ENCODE data around the gene SPRYD4. TPM values are rescaled to one million over a fixed set of nuclear protein-coding genes. Genes with fewer than 3 reads are reported as not detected.

The SPRYD4 gene
- total RNA-seq, 1 donor from 2014 or later: 2.0 TPM

GRCh38 chr12:56518570-56518969 is 50.2 kb downstream of the SPRYD4 start:
- peaks cover 17% of the 10 kb centered on the region for H3K79me2 ChIP-seq (ENCODE audit: insufficient read depth, low read length)
- no peak for TF ChIP-seq CTCF (IDR thresholded peaks at IDR 0.05; ENCODE audit: insufficient read depth, low read depth, low read length)
- no peak for TF ChIP-seq EZH2 (IDR thresholded peaks at IDR 0.05; ENCODE audit: insufficient read depth, low read length)
- peak overlapping the region; percentile 17 for H3K4me2 ChIP-seq (ENCODE audit: low read length)
- no peak overlapping the region for H3K4me3 ChIP-seq (ENCODE audit: insufficient read depth, low read depth, low read length)
- no peaks in the 10 kb centered on the region for H3K27me3 ChIP-seq (ENCODE audit: insufficient read depth, low read length)
- H3K36me3 ChIP-seq (ENCODE audit: insufficient read depth, low read length): no peaks in the 10 kb centered on the region
- H3K4me1 Mint-ChIP-seq (ENCODE audit: low read depth, unreplicated experiment): peaks cover 14% of the 10 kb centered on the region
- no peak overlapping the region for H2AFZ ChIP-seq (ENCODE audit: low read depth, low read length)
- H3K9me3 ChIP-seq (ENCODE audit: insufficient read depth, low read depth, low read length): no peaks in the 10 kb centered on the region
- H3K9me3 Mint-ChIP-seq (ENCODE audit: unreplicated experiment): no peaks in the 10 kb centered on the region
- no peaks in the 10 kb centered on the region for H3K36me3 Mint-ChIP-seq (ENCODE audit: low read depth, unreplicated experiment)
- H3K27ac Mint-ChIP-seq (ENCODE audit: unreplicated experiment): peak overlapping the region; percentile 63
- FAIRE-seq: peak; percentile 5
- H3K4me3 Mint-ChIP-seq (ENCODE audit: unreplicated experiment): no peak overlapping the region
- no peak overlapping the region for H3K27ac ChIP-seq (ENCODE audit: low read depth, low read length)
- no peaks in the 10 kb centered on the region for H3K27me3 Mint-ChIP-seq (ENCODE audit: low read depth, unreplicated experiment)
- DNase-seq (ENCODE audit: low read depth): peak; percentile 44
- no peak overlapping the region for H3K9ac ChIP-seq (ENCODE audit: low read length)
- no peaks in the 10 kb centered on the region for H4K20me1 ChIP-seq (ENCODE audit: insufficient read depth, low read length)
- peaks cover 6% of the 10 kb centered on the region for H3K4me1 ChIP-seq (ENCODE audit: insufficient read depth, low read length)

GRCh38 chr12:56520048-56520447 is 51.7 kb downstream of the SPRYD4 start:
- Mint-ChIP-seq H3K27ac (ENCODE audit: unreplicated experiment) (no peak overlapping the region), H3K4me3 (ENCODE audit: unreplicated experiment) (no peak overlapping the region)
- FAIRE-seq: no peak

More at GRCh38 chr12:56520048-56520447, 51.7 kb downstream of the SPRYD4 start:
- no peak overlapping the region for H3K4me3 ChIP-seq (ENCODE audit: insufficient read depth, low read depth, low read length)
- DNase-seq (ENCODE audit: low read depth): no peak
- peak overlapping the region; percentile 1 for H3K4me2 ChIP-seq (ENCODE audit: low read length)
- no peaks in the 10 kb centered on the region for H3K9me3 ChIP-seq (ENCODE audit: insufficient read depth, low read depth, low read length)
- no peak overlapping the region for H3K27ac ChIP-seq (ENCODE audit: low read depth, low read length)
- Mint-ChIP-seq H3K36me3 (ENCODE audit: low read depth, unreplicated experiment) (no peaks in the 10 kb centered on the region), H3K9me3 (ENCODE audit: unreplicated experiment) (no peaks in the 10 kb centered on the region), H3K4me1 (ENCODE audit: low read depth, unreplicated experiment) (peaks cover 18% of the 10 kb centered on the region), H3K27me3 (ENCODE audit: low read depth, unreplicated experiment) (no peaks in the 10 kb centered on the region)
- no peaks in the 10 kb centered on the region for H3K36me3 ChIP-seq (ENCODE audit: insufficient read depth, low read length)
- peaks cover 32% of the 10 kb centered on the region for H3K79me2 ChIP-seq (ENCODE audit: insufficient read depth, low read length)
- H4K20me1 ChIP-seq (ENCODE audit: insufficient read depth, low read length): no peaks in the 10 kb centered on the region
- peak overlapping the region; percentile 1 for H2AFZ ChIP-seq (ENCODE audit: low read depth, low read length)
- peaks cover 6% of the 10 kb centered on the region for H3K4me1 ChIP-seq (ENCODE audit: insufficient read depth, low read length)
- TF ChIP-seq EZH2 (IDR thresholded peaks at IDR 0.05; ENCODE audit: insufficient read depth, low read length) (no peak), CTCF (IDR thresholded peaks at IDR 0.05; ENCODE audit: insufficient read depth, low read depth, low read length) (no peak)
- H3K27me3 ChIP-seq (ENCODE audit: insufficient read depth, low read length): no peaks in the 10 kb centered on the region
- H3K9ac ChIP-seq (ENCODE audit: low read length): no peak overlapping the region
